22Rv1 (cell line): ENCODE measurements around the gene MT1A.

Experiments used
- H3K27ac ChIP-seq: fragments of 450-650 bp; 2 replicates; pipeline ENCODE4 v1.5.1; 2017
- CTCF ChIP-seq: fragments of 450-650 bp; IDR thresholded peaks from 2 replicates; pipeline ENCODE4 v1.5.1; 2017; ENCODE audit warnings: mild to moderate bottlenecking
- ZFX ChIP-seq: fragments of 450-650 bp; IDR thresholded peaks from 2 replicates; pipeline ENCODE4 v1.6.1; 2017; ENCODE audit warnings: antibody characterized with exemption, borderline replicate concordance

MT1A gene

GRCh38 chr16:56607109-56607618 is 31.3 kb upstream of the MT1A start:
- H3K27ac ChIP-seq, result peak overlapping the region; percentile 68

GRCh38 chr16:56607675-56608042 is 30.8 kb upstream of the MT1A start:
- TF ChIP-seq CTCF (no peak), ZFX (no peak)
- H3K27ac ChIP-seq, result peak overlapping the region; percentile 68

More at GRCh38 chr16:56607109-56607618, 31.3 kb upstream of the MT1A start:
- TF ChIP-seq CTCF (no peak), ZFX (no peak)

GRCh38 chr16:56608043-56608875 is 30.2 kb upstream of the MT1A start, which contains the start of gene MT2A:
TSS of gene MT2A (plus strand) at chr16:56608584. CDS start at chr16:56608656, 72 bp downstream.
- TF ChIP-seq CTCF (peak; percentile 4), ZFX (no peak)
- peak within 1 kb of the TSS; percentile 68 for H3K27ac ChIP-seq

GRCh38 chr16:56608876-56609462 is 29.5 kb upstream of the MT1A start:
- H3K27ac ChIP-seq, result peak overlapping the region; percentile 68
- no peak for TF ChIP-seq ZFX
- TF ChIP-seq CTCF, result no peak; the same call in 1 of the 2 replicates

- TF ChIP-seq CTCF (no peak), ZFX (no peak)
- H3K27ac ChIP-seq, result peak overlapping the region; percentile 68
Observed at GRCh38 chr16:56609463-56609921, 29.0 kb upstream of the MT1A start.

GRCh38 chr16:56610017-56610608 is 28.4 kb upstream of the MT1A start:
- TF ChIP-seq ZFX (no peak), CTCF (no peak)
- H3K27ac ChIP-seq, result peak overlapping the region; percentile 68
